SK-N-SH (cell line): ENCODE results near the gene TRPC6. TPM values are rescaled to one million over a fixed set of nuclear protein-coding genes. Genes with fewer than 3 reads are reported as not detected.

Source experiments
- CTCF ChIA-PET: fragments of 300-600, 350-600 bp; formaldehyde crosslinking; extraction: SDS; loops from one replicate; lab custom pipeline; 2021; lab: Yijun Ruan, JAX
- POLR2A ChIA-PET: fragments of 350-600 bp; sonication (Branson Sonifier 250); formaldehyde crosslinking; extraction: SDS; loops from one replicate; lab custom pipeline; 2020; ENCODE audit warnings: antibody characterized with exemption, inconsistent platforms; lab: Yijun Ruan, JAX
- DNase-seq: peaks from one replicate; pipeline ENCODE4 v3.0.0; 2012
- H2AFZ ChIP-seq: fragments of 200-600 bp; sonication (generic); 2 replicates; pipeline ENCODE4 v1.8.1; 2016; ENCODE audit warnings: antibody characterized with exemption, mild to moderate bottlenecking, low read depth
- H3F3A ChIP-seq: fragments of 200-600 bp; sonication (generic); replicated peaks from 2 replicates; pipeline ENCODE3; 2016; ENCODE audit warnings: antibody characterized with exemption, mild to moderate bottlenecking; ENCODE audit not compliant: insufficient read depth
- H3K27ac ChIP-seq, 2 experiments: fragments of 200-500 bp in 1 of 2; fragments of 200-600 bp in 1 of 2; sonication (Bioruptor generic) in 1 of 2; sonication (generic), shearing (Covaris generic) in 1 of 2; 2 replicates each; pipeline versions ENCODE4 v1.5.1 to v1.6.1; 2014 to 2016; ENCODE audit warnings: low read depth in 2 of 2, inconsistent platforms in 1 of 2, low read length in 1 of 2, mild to moderate bottlenecking in 1 of 2, mixed read lengths in 1 of 2
- H3K27me3 ChIP-seq: fragments of 200-600 bp; sonication (generic), shearing (Covaris generic); 2 replicates; pipeline ENCODE4 v1.6.1; 2016; ENCODE audit warnings: mixed run types; ENCODE audit not compliant: insufficient read depth
- H3K36me3 ChIP-seq, 2 experiments: fragments of 200-500 bp in 1 of 2; fragments of 200-600 bp in 1 of 2; sonication (Bioruptor generic) in 1 of 2; sonication (generic) in 1 of 2; replicated peaks in 1 of 2; 2 replicates each; pipeline versions ENCODE3 to v1.5.1; 2014 to 2016; ENCODE audit warnings: low read length in 1 of 2, mild to moderate bottlenecking in 1 of 2; ENCODE audit not compliant: insufficient read depth in 2 of 2, control insufficient read depth in 1 of 2
- H3K4me1 ChIP-seq, 2 experiments: fragments of 200-500 bp in 1 of 2; fragments of 200-600 bp in 1 of 2; sonication (Bioruptor generic) in 1 of 2; sonication (generic), shearing (Covaris generic) in 1 of 2; 2 replicates each; pipeline versions ENCODE4 v1.5.1 to v1.6.1; 2014 to 2016; ENCODE audit warnings: low read depth in 1 of 2, low read length in 1 of 2, mixed run types in 1 of 2; ENCODE audit not compliant: insufficient read depth in 2 of 2, control insufficient read depth in 1 of 2
- H3K4me2 ChIP-seq: fragments of 200-600 bp; sonication (generic), shearing (Covaris generic); 2 replicates; pipeline ENCODE4 v1.6.1; 2017; ENCODE audit warnings: mixed run types
- H3K4me3 ChIP-seq, 2 experiments: fragments of 200-500 bp in 1 of 2; fragments of 200-600 bp in 1 of 2; sonication (Bioruptor generic) in 1 of 2; sonication (generic), shearing (Covaris generic) in 1 of 2; 2 replicates each; pipeline versions ENCODE4 v1.5.1 to v1.8.1; 2014 to 2016; ENCODE audit warnings: low read depth in 2 of 2, inconsistent platforms in 1 of 2, low read length in 1 of 2, mild to moderate bottlenecking in 1 of 2, mixed read lengths in 1 of 2, moderate library complexity in 1 of 2
- H3K79me2 ChIP-seq: fragments of 200-600 bp; sonication (generic); 2 replicates; pipeline ENCODE4 v1.8.1; 2017; ENCODE audit warnings: mild to moderate bottlenecking; ENCODE audit not compliant: insufficient read depth
- H3K9ac ChIP-seq: fragments of 200-600 bp; sonication (generic); 2 replicates; pipeline ENCODE4 v1.6.1; 2017; ENCODE audit warnings: mixed run types
- H3K9me2 ChIP-seq: fragments of 200-600 bp; sonication (generic); 2 replicates; pipeline ENCODE4 v1.6.1; 2017; ENCODE audit warnings: mixed run types
- H3K9me3 ChIP-seq: fragments of 200-600 bp; sonication (generic); 2 replicates; pipeline ENCODE4 v1.6.1; 2017; ENCODE audit warnings: mixed run types, mild to moderate bottlenecking, moderate library complexity
- H4K20me1 ChIP-seq: fragments of 200-600 bp; sonication (generic); 2 replicates; pipeline ENCODE4 v1.6.1; 2017; ENCODE audit warnings: mild to moderate bottlenecking, mixed run types; ENCODE audit not compliant: insufficient read depth
- CTCF ChIP-seq: fragments of 200-600 bp; sonication (generic); IDR thresholded peaks from 2 replicates; pipeline ENCODE4 v1.6.1; 2017; ENCODE audit warnings: antibody characterized with exemption, mild to moderate bottlenecking, moderate library complexity
- EP300 ChIP-seq, 2 experiments: IDR thresholded peaks; 2 replicates each; pipeline versions ENCODE4 v1.4.0 to v1.6.1; 2012; ENCODE audit warnings: borderline replicate concordance in 1 of 2, low read depth in 1 of 2, low read length in 1 of 2
- FOSL2 ChIP-seq: IDR thresholded peaks from 2 replicates; pipeline ENCODE4 v1.4.0; 2012; ENCODE audit warnings: low read depth, mild to moderate bottlenecking, moderate library complexity, borderline replicate concordance
- FOXM1 ChIP-seq: IDR thresholded peaks from 2 replicates; pipeline ENCODE4 v1.4.0; 2012; ENCODE audit warnings: low read depth, mild to moderate bottlenecking
- GATA2 ChIP-seq: sonication (generic); formaldehyde crosslinking; IDR thresholded peaks from 2 replicates; pipeline ENCODE4 v1.5.0; 2020; ENCODE audit warnings: mild to moderate bottlenecking, missing genetic modification reagents
- NFIC ChIP-seq: IDR thresholded peaks from 2 replicates; pipeline ENCODE4 v1.4.0; 2012; ENCODE audit warnings: borderline replicate concordance
- RAD21 ChIP-seq: IDR thresholded peaks from 2 replicates; pipeline ENCODE4 v1.6.1; 2012; ENCODE audit warnings: mild to moderate bottlenecking, low read length
- SMC3 ChIP-seq: IDR thresholded peaks from 2 replicates; pipeline ENCODE4 v1.6.1; 2012; ENCODE audit warnings: low read depth, low read length, improper control_type of control experiment
- USF2 ChIP-seq: fragments of 150-350 bp; IDR thresholded peaks from 2 replicates; pipeline ENCODE4 v1.6.1; 2017; ENCODE audit warnings: antibody characterized with exemption, low read length, low read depth, borderline replicate concordance
- WGBS: methylation state at CpG from one replicate; pipeline ENCODE4 v1.1.6; 2017; ENCODE audit warnings: low lambda C conversion rate; 5-methylcytosine and 5-hydroxymethylcytosine counted together
- polyA plus RNA-seq, 3 experiments: library from polyadenylated mRNA; depleted of rRNA; stranded (reverse); fragments of >200 nt; gene quantifications; 2 replicates each; pipeline ENCODE4 v1.2.3, GENCODE V29; 2012
- TF ChIP-seq, protein P1 (sequence below): fragments of 150-350 bp; IDR thresholded peaks from 2 replicates; pipeline ENCODE4 v1.6.1; 2016; ENCODE audit warnings: mild to moderate bottlenecking, low read depth, low read length

TRPC6 gene
- polyA plus RNA-seq, 1 of the 3 experiments (the other 2 are of a cell fraction): not detected

DNA sequence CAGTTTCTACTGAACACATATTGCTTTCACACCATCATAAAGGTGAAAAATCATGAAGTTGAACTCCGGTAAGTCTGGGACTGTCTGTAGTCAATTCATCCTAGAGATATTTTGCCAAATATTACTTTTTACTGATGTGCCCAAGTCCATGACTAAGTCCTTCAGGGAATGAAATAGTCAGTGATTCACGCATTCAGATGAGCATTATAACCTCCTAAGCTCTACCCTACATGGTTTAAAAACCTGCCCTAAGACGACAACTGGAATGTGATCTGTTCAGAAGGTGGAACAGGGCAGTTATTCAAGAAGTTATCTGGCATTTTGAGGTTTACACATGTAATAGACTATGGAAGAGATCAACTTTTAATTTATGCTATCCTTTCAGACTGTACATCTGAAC, 125.6 kb downstream of the TRPC6 start (continued):
- TF ChIP-seq USF2 (no peak), GATA2 (CRISPR knock-in tag) (no peak), EP300 (IDR thresholded peaks at IDR 0.05; ENCODE audit: borderline replicate concordance in 1 of 2, low read depth in 1 of 2, low read length in 1 of 2) (no peak)
- TF ChIP-seq, all 33 proteins: peak for 0

GRCh38 chr11:101456812-101457211, 127.0 kb downstream of the TRPC6 start:
- POLR2A ChIA-PET: no interaction called here

More at GRCh38 chr11:101456812-101457211, 127.0 kb downstream of the TRPC6 start:
- CTCF ChIA-PET: interaction anchor here (1.3 to 1.7 kb wide), 3 partner anchors 10 to 390 kb away, joined by 4 to 8 read pairs (median 7); no protein-coding TSS in a partner anchor
- Histone ChIP-seq H3K36me3 (no peaks in the 10 kb centered on the region), H3K27ac (no peak overlapping the region), H3K9me2 (no peaks in the 10 kb centered on the region), H3K4me3 (no peak overlapping the region), H3K79me2 (no peaks in the 10 kb centered on the region), H2AFZ (no peak overlapping the region), H3K4me2 (no peak overlapping the region), H3F3A (peaks cover 8% of the 10 kb centered on the region), H3K4me1 (no peaks in the 10 kb centered on the region), H4K20me1 (no peaks in the 10 kb centered on the region), H3K9ac (no peak overlapping the region), H3K9me3 (no peaks in the 10 kb centered on the region), H3K27me3 (no peaks in the 10 kb centered on the region; the same call in 1 of the 2 replicates)
- 0% methylated on average over 1 of the region's 1 CpG for WGBS
- DNase-seq: no peak
- no peak for TF ChIP-seq NFIC
- TF ChIP-seq FOXM1: no peak
- TF ChIP-seq, protein P1, sequence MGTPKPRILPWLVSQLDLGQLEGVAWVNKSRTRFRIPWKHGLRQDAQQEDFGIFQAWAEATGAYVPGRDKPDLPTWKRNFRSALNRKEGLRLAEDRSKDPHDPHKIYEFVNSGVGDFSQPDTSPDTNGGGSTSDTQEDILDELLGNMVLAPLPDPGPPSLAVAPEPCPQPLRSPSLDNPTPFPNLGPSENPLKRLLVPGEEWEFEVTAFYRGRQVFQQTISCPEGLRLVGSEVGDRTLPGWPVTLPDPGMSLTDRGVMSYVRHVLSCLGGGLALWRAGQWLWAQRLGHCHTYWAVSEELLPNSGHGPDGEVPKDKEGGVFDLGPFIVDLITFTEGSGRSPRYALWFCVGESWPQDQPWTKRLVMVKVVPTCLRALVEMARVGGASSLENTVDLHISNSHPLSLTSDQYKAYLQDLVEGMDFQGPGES: no peak
- TF ChIP-seq SMC3: peak; percentile 16; the same call in 1 of the 2 replicates
- no peak for TF ChIP-seq FOSL2
- TF ChIP-seq CTCF: peak; percentile 66
- TF ChIP-seq RAD21: peak; percentile 46
